Smooth muscle cell (in vitro differentiated cells): Measurements from ENCODE around the gene UNKL. TPM values are rescaled to one million over a fixed set of nuclear protein-coding genes. Genes with fewer than 3 reads are reported as not detected.

ENCODE experiments used
- DNase-seq: peaks from one replicate; lab custom pipeline; 2025; ENCODE audit not compliant: unreplicated experiment; lab: John Stamatoyannopoulos, UW
- H2AFZ ChIP-seq: fragments of 200-600 bp; sonication (generic); 2 replicates; pipeline ENCODE4 v1.6.0; 2016; ENCODE audit warnings: antibody characterized with exemption, low read depth, mild to moderate bottlenecking
- H3F3A ChIP-seq: fragments of 200-600 bp; sonication (generic); 2 replicates; pipeline ENCODE4 v1.6.0; 2017; ENCODE audit warnings: antibody characterized with exemption, low read depth
- H3K27ac ChIP-seq: fragments of 200-600 bp; sonication (generic); 2 replicates; pipeline ENCODE4 v1.5.1; 2016; ENCODE audit warnings: low read depth, mild to moderate bottlenecking
- H3K27me3 ChIP-seq: fragments of 200-600 bp; sonication (generic); 2 replicates; pipeline ENCODE4 v1.6.1; 2016; ENCODE audit warnings: low read depth, mild to moderate bottlenecking
- H3K36me3 ChIP-seq: fragments of 200-600 bp; sonication (generic); 2 replicates; pipeline ENCODE4 v1.5.1; 2016; ENCODE audit warnings: low read depth
- H3K4me1 ChIP-seq: fragments of 200-600 bp; sonication (generic); 2 replicates; pipeline ENCODE4 v1.5.1; 2016; ENCODE audit warnings: low read depth
- H3K4me2 ChIP-seq: fragments of 200-600 bp; sonication (generic); 2 replicates; pipeline ENCODE4 v1.6.0; 2016; ENCODE audit warnings: mild to moderate bottlenecking
- H3K4me3 ChIP-seq: fragments of 200-600 bp; sonication (generic); 2 replicates; pipeline ENCODE4 v1.5.1; 2016; ENCODE audit warnings: mild to moderate bottlenecking
- H3K79me2 ChIP-seq: fragments of 200-600 bp; sonication (generic); 2 replicates; pipeline ENCODE4 v1.6.0; 2016; ENCODE audit warnings: low read depth, mild to moderate bottlenecking
- H3K9ac ChIP-seq: fragments of 200-600 bp; sonication (generic); 2 replicates; pipeline ENCODE4 v1.6.0; 2016; ENCODE audit warnings: low read depth
- H3K9me3 ChIP-seq: fragments of 200-600 bp; sonication (generic); replicated peaks from 2 replicates; pipeline ENCODE4 v1.5.1; 2016; ENCODE audit warnings: low read depth
- H4K20me1 ChIP-seq: fragments of 200-600 bp; sonication (generic); 2 replicates; pipeline ENCODE4 v1.6.0; 2016; ENCODE audit warnings: low read depth
- WGBS: methylation state at CpG from one replicate; pipeline ENCODE4 v1.1.7; 2016; ENCODE audit warnings: low lambda C conversion rate; 5-methylcytosine and 5-hydroxymethylcytosine counted together
- polyA plus RNA-seq: library from polyadenylated mRNA; unstranded; fragments of >200 nt; fragmentation: Nextera tagmentation; extraction: Ambion mirVana; gene quantifications from 2 replicates; pipeline ENCODE4 v1.2.1, GENCODE V29; 2016
- total RNA-seq: library from RNA; depleted of rRNA; stranded (reverse); fragments of >200 nt; gene quantifications from 2 replicates; pipeline ENCODE4 v1.2.3, GENCODE V29; 2014
- TF ChIP-seq, protein P1 (sequence below): fragments of 200-600 bp; sonication (generic); IDR thresholded peaks from 2 replicates; pipeline ENCODE4 v1.5.1; 2017; ENCODE audit warnings: borderline replicate concordance, mild to moderate bottlenecking, antibody characterized with exemption; ENCODE audit not compliant: insufficient read depth, poor library complexity, severe bottlenecking

The UNKL gene
- total and polyA plus RNA-seq, 2 experiments from 2014 or later: 5.2 to 6.2 TPM

- H3K9ac ChIP-seq: no peak overlapping the region
- no peaks in the 10 kb centered on the region for H3F3A ChIP-seq
- H2AFZ ChIP-seq: no peak overlapping the region
- peaks cover 53% of the 10 kb centered on the region for H4K20me1 ChIP-seq
- TF ChIP-seq, protein P1, sequence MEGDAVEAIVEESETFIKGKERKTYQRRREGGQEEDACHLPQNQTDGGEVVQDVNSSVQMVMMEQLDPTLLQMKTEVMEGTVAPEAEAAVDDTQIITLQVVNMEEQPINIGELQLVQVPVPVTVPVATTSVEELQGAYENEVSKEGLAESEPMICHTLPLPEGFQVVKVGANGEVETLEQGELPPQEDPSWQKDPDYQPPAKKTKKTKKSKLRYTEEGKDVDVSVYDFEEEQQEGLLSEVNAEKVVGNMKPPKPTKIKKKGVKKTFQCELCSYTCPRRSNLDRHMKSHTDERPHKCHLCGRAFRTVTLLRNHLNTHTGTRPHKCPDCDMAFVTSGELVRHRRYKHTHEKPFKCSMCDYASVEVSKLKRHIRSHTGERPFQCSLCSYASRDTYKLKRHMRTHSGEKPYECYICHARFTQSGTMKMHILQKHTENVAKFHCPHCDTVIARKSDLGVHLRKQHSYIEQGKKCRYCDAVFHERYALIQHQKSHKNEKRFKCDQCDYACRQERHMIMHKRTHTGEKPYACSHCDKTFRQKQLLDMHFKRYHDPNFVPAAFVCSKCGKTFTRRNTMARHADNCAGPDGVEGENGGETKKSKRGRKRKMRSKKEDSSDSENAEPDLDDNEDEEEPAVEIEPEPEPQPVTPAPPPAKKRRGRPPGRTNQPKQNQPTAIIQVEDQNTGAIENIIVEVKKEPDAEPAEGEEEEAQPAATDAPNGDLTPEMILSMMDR: no peak
- no peaks in the 10 kb centered on the region for H3K27me3 ChIP-seq
- no peaks in the 10 kb centered on the region for H3K4me1 ChIP-seq
- H3K79me2 ChIP-seq: peaks cover 14% of the 10 kb centered on the region
- H3K9me3 ChIP-seq: no peaks in the 10 kb centered on the region
- no peak overlapping the region for H3K4me2 ChIP-seq
- over 99% methylated on average over 37 of the region's 43 CpGs for WGBS
- DNase-seq: no peak
- no peaks in the 10 kb centered on the region for H3K36me3 ChIP-seq
- H3K4me3 ChIP-seq: no peak overlapping the region
- H3K27ac ChIP-seq: no peak overlapping the region
Measured at GRCh38 chr16:1361685-1362360, 52.7 kb downstream of the UNKL start.

- no peak overlapping the region for H2AFZ ChIP-seq
Measured at GRCh38 chr16:1357906-1358566, 56.5 kb downstream of the UNKL start.

GRCh38 chr16:1356061-1356900 is 58.2 kb downstream of the UNKL start:
- Histone ChIP-seq H3K9ac (no peak overlapping the region), H3K4me3 (no peak overlapping the region), H3K27ac (no peak overlapping the region), H3K4me1 (peaks cover 7% of the 10 kb centered on the region), H3K79me2 (peaks cover 62% of the 10 kb centered on the region), H2AFZ (no peak overlapping the region), H3F3A (no peaks in the 10 kb centered on the region), H3K27me3 (no peaks in the 10 kb centered on the region), H3K9me3 (no peaks in the 10 kb centered on the region), H3K36me3 (no peaks in the 10 kb centered on the region), H4K20me1 (peaks cover 67% of the 10 kb centered on the region), H3K4me2 (no peak overlapping the region)
- no peak for DNase-seq
- TF ChIP-seq, protein P1: no peak
- whole genome bisulfite sequencing: 89% methylated on average over 26 of the region's 33 CpGs

More at GRCh38 chr16:1357906-1358566, 56.5 kb downstream of the UNKL start:
- Histone ChIP-seq H3K36me3 (no peaks in the 10 kb centered on the region), H3K9ac (no peak overlapping the region), H3K9me3 (no peaks in the 10 kb centered on the region), H3K4me2 (no peak overlapping the region), H3K4me1 (no peaks in the 10 kb centered on the region), H3K4me3 (no peak overlapping the region), H3K27ac (no peak overlapping the region), H4K20me1 (peaks cover 72% of the 10 kb centered on the region), H3K27me3 (no peaks in the 10 kb centered on the region), H3F3A (no peaks in the 10 kb centered on the region), H3K79me2 (peaks cover 46% of the 10 kb centered on the region)
- DNase-seq: no peak
- WGBS: 90% methylated on average over 19 of the region's 19 CpGs
- TF ChIP-seq, protein P1: no peak
